Hepatocyte (in vitro differentiated cells): ENCODE results near the gene ZFPL1. TPM values are rescaled to one million over a fixed set of nuclear protein-coding genes. Genes with fewer than 3 reads are reported as not detected.

Experiments
- DNase-seq: peaks from one replicate; pipeline ENCODE4 v3.0.0-alpha.2; 2016; ENCODE audit warnings: low spot score
- H2AFZ ChIP-seq: fragments of 200-600 bp; sonication (generic); 2 replicates; pipeline ENCODE4 v1.6.0; 2016; ENCODE audit warnings: antibody characterized with exemption, mild to moderate bottlenecking
- H3K27ac ChIP-seq: fragments of 200-600 bp; sonication (generic); 2 replicates; pipeline ENCODE4 v1.5.1; 2016; ENCODE audit warnings: mild to moderate bottlenecking
- H3K27me3 ChIP-seq: fragments of 200-600 bp; sonication (generic); 2 replicates; pipeline ENCODE4 v1.6.1; 2016
- H3K36me3 ChIP-seq: fragments of 200-600 bp; sonication (generic); replicated peaks from 2 replicates; pipeline ENCODE4 v1.5.1; 2016; ENCODE audit warnings: low read depth; ENCODE audit not compliant: insufficient read depth
- H3K4me1 ChIP-seq: fragments of 200-600 bp; sonication (generic); 2 replicates; pipeline ENCODE4 v1.5.1; 2016; ENCODE audit warnings: mild to moderate bottlenecking, moderate library complexity; ENCODE audit not compliant: insufficient read depth
- H3K4me2 ChIP-seq: fragments of 200-600 bp; sonication (generic); 2 replicates; pipeline ENCODE4 v1.6.0; 2016
- H3K4me3 ChIP-seq: fragments of 200-600 bp; sonication (generic); 2 replicates; pipeline ENCODE4 v1.5.1; 2016; ENCODE audit warnings: mild to moderate bottlenecking
- H3K79me2 ChIP-seq: fragments of 200-600 bp; sonication (generic); 2 replicates; pipeline ENCODE4 v1.6.0; 2017; ENCODE audit warnings: mild to moderate bottlenecking
- H3K9me2 ChIP-seq: fragments of 200-600 bp; sonication (generic); replicated peaks from 2 replicates; pipeline ENCODE4 v1.6.0; 2017; ENCODE audit warnings: mild to moderate bottlenecking; ENCODE audit not compliant: insufficient read depth
- H3K9me3 ChIP-seq: fragments of 200-600 bp; sonication (generic); 2 replicates; pipeline ENCODE4 v1.5.1; 2016; ENCODE audit warnings: low read depth, mild to moderate bottlenecking
- H4K20me1 ChIP-seq: fragments of 200-600 bp; sonication (generic); 2 replicates; pipeline ENCODE4 v1.6.0; 2016; ENCODE audit warnings: mild to moderate bottlenecking; ENCODE audit not compliant: insufficient read depth, poor library complexity, severe bottlenecking
- EZH2 ChIP-seq: fragments of 200-600 bp; sonication (generic); IDR thresholded peaks from 2 replicates; pipeline ENCODE4 v1.6.1; 2016; ENCODE audit warnings: antibody characterized with exemption, mild to moderate bottlenecking, borderline replicate concordance
- EZH2phosphoT487 ChIP-seq: fragments of 200-600 bp; sonication (generic); IDR thresholded peaks from one replicate; pipeline ENCODE4 v1.6.1; 2018; ENCODE audit warnings: antibody characterized with exemption, mild to moderate bottlenecking, low read depth, moderate library complexity; ENCODE audit not compliant: unreplicated experiment, severe bottlenecking
- WGBS: methylation state at CpG from one replicate; pipeline ENCODE4 v1.1.6; 2016; ENCODE audit warnings: low lambda C conversion rate; ENCODE audit errors: missing lambda C conversion rate; 5-methylcytosine and 5-hydroxymethylcytosine counted together
- polyA plus RNA-seq: library from polyadenylated mRNA; unstranded; fragments of >200 nt; fragmentation: Nextera tagmentation; extraction: Ambion mirVana; gene quantifications from 2 replicates; pipeline ENCODE4 v1.2.1, GENCODE V29; 2016
- total RNA-seq: library from RNA; depleted of rRNA; stranded (reverse); fragments of >200 nt; gene quantifications from 2 replicates; pipeline ENCODE4 v1.2.3, GENCODE V29; 2014
- TF ChIP-seq, protein P1 (sequence below): fragments of 200-600 bp; sonication (generic); IDR thresholded peaks from 2 replicates; pipeline ENCODE4 v1.5.1; 2016; ENCODE audit warnings: antibody characterized with exemption, mild to moderate bottlenecking; ENCODE audit not compliant: poor library complexity

Gene ZFPL1
- total and polyA plus RNA-seq, 2 experiments from 2014 or later = 41.0 to 52.7 TPM

DNA sequence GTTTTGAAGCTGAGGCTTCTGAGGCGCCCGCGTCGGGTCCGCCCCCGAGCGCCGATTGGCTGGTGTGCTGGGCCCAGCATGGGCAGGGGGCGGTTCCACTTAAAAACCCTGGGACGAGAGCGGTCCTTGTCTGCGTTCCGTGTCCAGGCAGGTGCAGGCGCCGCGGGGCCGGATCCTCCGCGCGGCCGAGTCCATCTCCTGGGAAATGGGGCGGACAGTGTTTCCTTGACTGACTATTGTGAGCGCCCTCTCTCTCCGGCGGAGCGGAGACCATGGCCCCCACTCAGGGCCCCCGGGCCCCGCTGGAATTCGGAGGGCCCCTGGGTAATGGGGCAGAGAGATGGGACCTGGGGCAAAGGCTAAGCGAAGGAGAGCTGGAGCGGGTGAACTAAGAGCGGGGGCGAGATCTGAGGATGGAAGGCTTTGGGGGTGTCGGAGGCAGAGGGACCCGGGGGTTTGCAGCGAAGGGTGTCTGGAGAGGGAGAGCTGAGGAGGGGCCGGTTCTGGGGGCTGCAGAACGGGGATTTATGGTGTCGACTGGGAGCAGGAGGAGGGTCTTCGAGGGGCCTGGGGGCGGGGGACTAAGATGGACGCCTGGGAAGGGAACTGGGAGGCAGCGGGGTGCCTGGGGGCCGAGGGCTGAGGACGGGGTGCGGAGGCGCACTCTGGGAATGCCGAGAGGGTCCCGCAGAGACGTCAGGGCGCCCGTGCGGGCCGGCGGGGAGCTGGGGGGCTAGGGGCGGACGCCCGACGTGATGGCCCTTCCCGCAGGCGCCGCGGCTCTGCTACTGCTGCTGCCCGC, 27.9 kb downstream of the ZFPL1 start, which contains the start of gene TM7SF2:
Gene TM7SF2, plus strand, starts transcription at position 129 of the 802 bp plus-strand sequence. Its CDS starts 144 bp downstream, at position 273.
- Histone ChIP-seq H2AFZ (no peak within 1 kb of the TSS), H3K27me3 (no peaks in the 10 kb centered on the region), H4K20me1 (no peaks in the 10 kb centered on the region), H3K4me3 (peak within 1 kb of the TSS; percentile 75), H3K4me1 (peaks cover 27% of the 10 kb centered on the region), H3K9me2 (no peaks in the 10 kb centered on the region), H3K27ac (peak within 1 kb of the TSS; percentile 80), H3K4me2 (peak within 1 kb of the TSS; percentile 99), H3K36me3 (no peaks in the 10 kb centered on the region), H3K79me2 (peaks cover 41% of the 10 kb centered on the region), H3K9me3 (no peaks in the 10 kb centered on the region)
- WGBS = under 1% methylated on average over 38 of the region's 64 CpGs
- peak; percentile 98 for DNase-seq
- TF ChIP-seq, protein P1, sequence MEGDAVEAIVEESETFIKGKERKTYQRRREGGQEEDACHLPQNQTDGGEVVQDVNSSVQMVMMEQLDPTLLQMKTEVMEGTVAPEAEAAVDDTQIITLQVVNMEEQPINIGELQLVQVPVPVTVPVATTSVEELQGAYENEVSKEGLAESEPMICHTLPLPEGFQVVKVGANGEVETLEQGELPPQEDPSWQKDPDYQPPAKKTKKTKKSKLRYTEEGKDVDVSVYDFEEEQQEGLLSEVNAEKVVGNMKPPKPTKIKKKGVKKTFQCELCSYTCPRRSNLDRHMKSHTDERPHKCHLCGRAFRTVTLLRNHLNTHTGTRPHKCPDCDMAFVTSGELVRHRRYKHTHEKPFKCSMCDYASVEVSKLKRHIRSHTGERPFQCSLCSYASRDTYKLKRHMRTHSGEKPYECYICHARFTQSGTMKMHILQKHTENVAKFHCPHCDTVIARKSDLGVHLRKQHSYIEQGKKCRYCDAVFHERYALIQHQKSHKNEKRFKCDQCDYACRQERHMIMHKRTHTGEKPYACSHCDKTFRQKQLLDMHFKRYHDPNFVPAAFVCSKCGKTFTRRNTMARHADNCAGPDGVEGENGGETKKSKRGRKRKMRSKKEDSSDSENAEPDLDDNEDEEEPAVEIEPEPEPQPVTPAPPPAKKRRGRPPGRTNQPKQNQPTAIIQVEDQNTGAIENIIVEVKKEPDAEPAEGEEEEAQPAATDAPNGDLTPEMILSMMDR = no peak
- TF ChIP-seq EZH2 = no peak
- no peak for TF ChIP-seq EZH2phosphoT487

DNA sequence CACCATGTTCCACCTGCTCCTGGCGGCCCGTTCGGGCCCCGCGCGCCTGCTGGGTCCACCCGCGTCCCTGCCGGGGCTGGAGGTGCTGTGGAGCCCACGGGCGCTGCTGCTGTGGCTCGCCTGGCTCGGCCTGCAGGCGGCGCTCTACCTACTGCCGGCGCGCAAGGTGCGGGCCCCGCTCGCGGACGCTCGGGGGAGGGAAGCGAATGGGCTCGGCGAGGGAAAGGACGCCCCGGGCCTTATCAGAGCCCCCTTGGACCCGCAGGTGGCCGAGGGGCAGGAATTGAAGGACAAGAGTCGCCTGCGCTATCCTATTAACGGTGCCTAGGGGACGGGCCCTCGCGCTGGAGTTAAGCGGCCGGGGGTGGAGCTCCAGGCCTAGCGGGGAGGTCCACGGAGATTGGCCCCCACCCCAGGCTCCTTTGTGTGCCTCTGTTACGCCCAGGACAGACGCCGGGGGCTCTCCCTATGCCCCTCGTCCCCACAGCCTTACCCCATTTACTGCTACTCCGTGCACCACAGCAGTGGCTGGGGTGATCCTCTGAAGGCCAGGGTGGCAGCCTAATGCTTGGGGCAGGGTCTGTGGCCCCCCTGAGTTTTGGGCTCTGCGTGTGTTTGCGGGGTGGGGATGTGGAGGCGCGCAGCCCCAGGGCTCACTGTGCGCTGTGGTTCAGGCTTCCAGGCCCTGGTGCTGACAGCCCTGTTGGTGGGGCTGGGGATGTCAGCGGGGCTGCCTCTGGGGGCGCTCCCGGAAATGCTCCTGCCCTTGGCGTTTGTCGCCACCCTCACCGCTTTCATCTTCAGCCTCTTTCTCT, 28.7 kb downstream of the ZFPL1 start:
- peaks cover 41% of the 10 kb centered on the region for H3K79me2 ChIP-seq
- TF ChIP-seq, protein P1 = peak; percentile 70
- TF ChIP-seq EZH2phosphoT487 (no peak), EZH2 (no peak)
- H3K9me3 ChIP-seq = no peaks in the 10 kb centered on the region
- H2AFZ ChIP-seq = peak overlapping the region; percentile 43
- H3K9me2 ChIP-seq = no peaks in the 10 kb centered on the region
- H3K4me1 ChIP-seq = peaks cover 27% of the 10 kb centered on the region
- H4K20me1 ChIP-seq = no peaks in the 10 kb centered on the region
- peak overlapping the region; percentile 80 for H3K27ac ChIP-seq
- WGBS = 3% methylated on average over 50 of the region's 57 CpGs
- peak overlapping the region; percentile 99 for H3K4me2 ChIP-seq
- DNase-seq = peak; percentile 84
- no peaks in the 10 kb centered on the region for H3K27me3 ChIP-seq
- peak overlapping the region; percentile 75 for H3K4me3 ChIP-seq
- H3K36me3 ChIP-seq = no peaks in the 10 kb centered on the region

DNA sequence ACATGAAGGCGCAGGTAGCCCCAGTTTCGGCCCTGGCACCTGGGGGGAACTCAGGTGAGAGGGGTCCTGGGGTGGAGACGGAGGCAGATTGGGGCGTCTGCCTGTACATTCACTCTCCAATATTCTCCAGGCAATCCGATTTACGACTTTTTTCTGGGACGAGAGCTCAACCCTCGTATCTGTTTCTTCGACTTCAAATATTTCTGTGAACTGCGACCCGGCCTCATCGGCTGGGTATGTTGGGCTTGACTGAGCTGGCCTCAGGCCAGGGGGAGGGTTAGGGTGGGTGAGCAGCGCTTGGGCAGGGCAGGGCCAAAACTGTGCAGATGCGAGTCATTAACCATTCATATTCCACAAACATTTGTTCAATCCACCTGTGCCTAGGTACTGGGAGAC, 29.3 kb downstream of the ZFPL1 start:
- peak overlapping the region; percentile 43 for H2AFZ ChIP-seq
- H3K9me2 ChIP-seq = no peaks in the 10 kb centered on the region
- no peaks in the 10 kb centered on the region for H3K27me3 ChIP-seq
- TF ChIP-seq, protein P1 = no peak
- no peak for TF ChIP-seq EZH2
- no peak for TF ChIP-seq EZH2phosphoT487
- H3K4me3 ChIP-seq = peak overlapping the region; percentile 75
- peaks cover 41% of the 10 kb centered on the region for H3K79me2 ChIP-seq
- H3K4me1 ChIP-seq = peaks cover 27% of the 10 kb centered on the region
- no peaks in the 10 kb centered on the region for H3K36me3 ChIP-seq
- H3K27ac ChIP-seq = peak overlapping the region; percentile 57
- no peak for DNase-seq
- peak overlapping the region; percentile 99 for H3K4me2 ChIP-seq
- H3K9me3 ChIP-seq = no peaks in the 10 kb centered on the region
- WGBS = 26% methylated on average over 13 of the region's 14 CpGs
- no peaks in the 10 kb centered on the region for H4K20me1 ChIP-seq
